ENCODE data around the gene SYVN1.

The SYVN1 gene

GRCh38 chr11:65128182-65129145 lies 5.9 kb downstream of the SYVN1 start:
- Histone ChIP-seq H3K4me3 (ENCODE audit: low read length) (no peak overlapping the region), H4K20me1 (ENCODE audit: insufficient read depth, low read length) (no peaks in the 10 kb centered on the region), H3K9ac (ENCODE audit: low read length) (no peak overlapping the region), H3K4me1 (ENCODE audit: low read length) (peaks cover 31% of the 10 kb centered on the region), H3K79me2 (ENCODE audit: low read length) (peaks cover 45% of the 10 kb centered on the region), H3K9me3 (ENCODE audit: insufficient read depth, low read length) (no peaks in the 10 kb centered on the region), H3K27ac (ENCODE audit: low read length) (peak overlapping the region; percentile 20; the same call in 1 of the 2 replicates), H3K27me3 (ENCODE audit: low read depth, low read length) (no peaks in the 10 kb centered on the region), H3K4me2 (ENCODE audit: low read length) (no peak overlapping the region), H2AFZ (ENCODE audit: low read depth, low read length) (no peak overlapping the region), H3K36me3 (replicated peaks; ENCODE audit: low read depth, low read length) (peaks cover 69% of the 10 kb centered on the region)
- TF ChIP-seq CTCF (IDR thresholded peaks at IDR 0.05; ENCODE audit: low read depth, low read length) (no peak), EZH2phosphoT487 (IDR thresholded peaks at IDR 0.05; ENCODE audit: low read depth) (no peak)

DNA sequence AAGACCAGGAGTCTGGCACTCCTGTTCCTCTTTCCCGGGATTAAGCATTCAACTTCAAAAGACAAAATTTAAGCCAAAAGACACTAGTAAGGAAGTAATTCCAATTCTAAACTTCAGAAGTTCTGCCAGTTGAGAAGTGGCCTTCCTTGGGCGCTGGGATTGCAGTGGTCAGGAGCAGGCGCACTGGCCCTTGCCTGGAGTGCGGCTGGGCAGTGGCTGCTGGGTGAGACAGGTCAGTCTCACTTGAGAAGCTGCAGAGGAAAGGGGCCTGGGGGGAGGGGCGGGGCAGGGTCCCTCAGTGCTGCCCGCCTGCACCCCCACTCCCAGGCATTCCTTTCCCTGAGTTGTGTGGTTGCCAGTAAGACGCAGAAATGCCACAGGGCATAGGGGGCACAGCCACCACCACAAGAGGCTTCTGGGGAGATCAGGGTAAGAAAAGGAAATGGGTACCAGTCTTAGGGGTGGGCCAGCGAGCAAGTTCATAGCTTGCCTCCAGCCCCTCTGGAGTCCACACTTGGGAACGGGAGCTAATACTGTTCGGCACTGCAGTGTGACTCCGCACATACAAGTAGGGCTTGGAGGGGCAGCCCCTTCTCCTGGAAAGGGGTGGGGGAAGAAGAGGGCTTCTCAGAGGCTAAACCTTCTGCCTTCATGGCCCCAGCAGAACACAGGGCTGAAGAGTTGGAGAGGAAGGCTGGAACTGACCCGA lies 6.7 kb downstream of the SYVN1 start:
- Histone ChIP-seq H4K20me1 (ENCODE audit: insufficient read depth, low read length) (no peaks in the 10 kb centered on the region), H3K9ac (ENCODE audit: low read length) (no peak overlapping the region), H3K9me3 (ENCODE audit: insufficient read depth, low read length) (no peaks in the 10 kb centered on the region), H3K4me1 (ENCODE audit: low read length) (peaks cover 32% of the 10 kb centered on the region), H3K27me3 (ENCODE audit: low read depth, low read length) (no peaks in the 10 kb centered on the region), H3K36me3 (replicated peaks; ENCODE audit: low read depth, low read length) (peaks cover 64% of the 10 kb centered on the region), H3K79me2 (ENCODE audit: low read length) (peaks cover 45% of the 10 kb centered on the region), H3K4me3 (ENCODE audit: low read length) (no peak overlapping the region), H3K27ac (ENCODE audit: low read length) (peak overlapping the region; percentile 20; the same call in 1 of the 2 replicates), H2AFZ (ENCODE audit: low read depth, low read length) (no peak overlapping the region), H3K4me2 (ENCODE audit: low read length) (no peak overlapping the region)
- no peak for TF ChIP-seq CTCF (IDR thresholded peaks at IDR 0.05; ENCODE audit: low read depth, low read length)
- no peak for TF ChIP-seq EZH2phosphoT487 (IDR thresholded peaks at IDR 0.05; ENCODE audit: low read depth)

DNA sequence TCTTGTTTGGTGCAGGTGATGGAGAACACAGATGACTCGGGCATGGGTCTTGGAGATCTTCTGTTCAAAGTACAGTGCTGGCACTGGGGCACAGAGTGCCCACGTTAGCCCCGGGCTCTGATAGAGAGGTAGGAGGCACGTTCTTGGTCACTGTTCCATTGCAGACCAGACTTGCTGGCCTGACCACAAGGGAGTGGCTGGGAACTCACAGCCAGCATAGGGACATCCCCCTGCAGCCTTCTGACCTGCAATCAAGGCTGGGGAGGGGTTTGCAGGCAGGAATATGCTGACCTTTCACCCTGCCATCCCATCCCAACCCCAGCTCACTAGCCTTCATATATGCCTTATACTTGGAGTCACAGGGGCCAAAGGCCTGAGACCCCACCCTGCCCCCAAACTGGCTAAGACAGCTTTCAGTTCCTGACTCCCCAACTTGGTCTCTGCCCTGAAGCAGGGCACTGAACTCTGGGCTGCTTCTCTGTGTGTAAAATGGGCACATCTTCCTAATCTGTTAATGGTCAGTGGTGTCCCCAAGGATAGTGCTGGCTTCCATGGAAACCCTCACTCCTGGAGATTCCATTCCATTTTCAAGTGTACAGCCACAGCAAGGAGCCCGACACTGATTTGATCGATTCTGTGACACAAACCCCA lies 7.6 kb downstream of the SYVN1 start:
- Histone ChIP-seq H3K79me2 (ENCODE audit: low read length) (peaks cover 45% of the 10 kb centered on the region), H3K27me3 (ENCODE audit: low read depth, low read length) (no peaks in the 10 kb centered on the region), H3K4me3 (ENCODE audit: low read length) (no peak overlapping the region), H3K4me1 (ENCODE audit: low read length) (peaks cover 25% of the 10 kb centered on the region), H3K9me3 (ENCODE audit: insufficient read depth, low read length) (no peaks in the 10 kb centered on the region), H3K36me3 (replicated peaks; ENCODE audit: low read depth, low read length) (peaks cover 59% of the 10 kb centered on the region), H3K4me2 (ENCODE audit: low read length) (no peak overlapping the region), H3K9ac (ENCODE audit: low read length) (no peak overlapping the region), H3K27ac (ENCODE audit: low read length) (peak overlapping the region; percentile 3), H4K20me1 (ENCODE audit: insufficient read depth, low read length) (no peaks in the 10 kb centered on the region), H2AFZ (ENCODE audit: low read depth, low read length) (no peak overlapping the region)
- TF ChIP-seq CTCF (IDR thresholded peaks at IDR 0.05; ENCODE audit: low read depth, low read length) (no peak), EZH2phosphoT487 (IDR thresholded peaks at IDR 0.05; ENCODE audit: low read depth) (no peak)

All from OCI-LY3 (cell line).